ENCODE data around the gene HOXA4. TPM values are rescaled to one million over a fixed set of nuclear protein-coding genes. Genes with fewer than 3 reads are reported as not detected.

The HOXA4 gene
- total RNA-seq, 4 donors from 2014 or later: 0.14 to 7.7 (median 0.26) TPM; not detected in 1

GRCh38 chr7:27096768-27097514 lies 33.6 kb downstream of the HOXA4 start:
- peaks cover 8 to 13% of the 10 kb centered on the region in 2 donors for H3K4me1 ChIP-seq
- DNase-seq: peak; percentile 52 to 68

GRCh38 chr7:27095897-27096767 lies 34.4 kb downstream of the HOXA4 start, which contains the start of gene HOXA1:
Gene HOXA1 (minus strand): TSS chr7:27096000. CDS start chr7:27095912, 88 bp downstream.
- Histone ChIP-seq H3K36me3 (no peaks in the 10 kb centered on the region), H3K9me3 (no peaks in the 10 kb centered on the region), H3K27me3 (no peaks in the 10 kb centered on the region), H3K4me1 (peaks cover 8 to 13% of the 10 kb centered on the region in 2 donors), H3K27ac (peak within 1 kb of the TSS; percentile 59 to 74), H3K4me3 (peak within 1 kb of the TSS; percentile 64 to 72)
- TF ChIP-seq CTCF (IDR thresholded peaks at IDR 0.05) (no peak), POLR2A (IDR thresholded peaks at IDR 0.05) (peak in 1 of 2 donors; percentile 50)
- intact Hi-C loops (cut with DNase I; ENCODE audit: low total_unique reads): loop anchor here (10.0 kb wide), 1 partner anchor 49 kb away; the partner anchor contains the start of genes HOXA5 and HOXA6
- DNase-seq: peak; percentile 76

More at GRCh38 chr7:27096768-27097514, 33.6 kb downstream of the HOXA4 start:
- Histone ChIP-seq H3K27me3 (no peaks in the 10 kb centered on the region), H3K4me3 (peak overlapping the region; percentile 64 to 72), H3K36me3 (no peaks in the 10 kb centered on the region), H3K27ac (peak overlapping the region; percentile 59 to 74), H3K9me3 (no peaks in the 10 kb centered on the region)
- TF ChIP-seq CTCF (IDR thresholded peaks at IDR 0.05) (peak in 1 of 4 experiments; percentile 12), POLR2A (IDR thresholded peaks at IDR 0.05) (no peak)
- intact Hi-C loops (cut with DNase I; ENCODE audit: low total_unique reads): loop anchor here (10.0 kb wide), 1 partner anchor 48 kb away; the partner anchor contains the start of genes HOXA5 and HOXA6

- Histone ChIP-seq H3K36me3 (no peaks in the 10 kb centered on the region), H3K27ac (no peak overlapping the region), H3K9me3 (no peaks in the 10 kb centered on the region), H3K4me1 (peaks cover 8 to 13% of the 10 kb centered on the region in 2 donors), H3K27me3 (no peaks in the 10 kb centered on the region), H3K4me3 (peak overlapping the region; percentile 64 to 72)
- intact Hi-C loops (cut with DNase I; ENCODE audit: low total_unique reads): loop anchor here (10.0 kb wide), 1 partner anchor 50 kb away; the partner anchor contains the start of genes HOXA5 and HOXA6
- TF ChIP-seq POLR2A (IDR thresholded peaks at IDR 0.05) (no peak), CTCF (IDR thresholded peaks at IDR 0.05) (no peak)
- no peak for DNase-seq
These were observed 35.3 kb downstream of the HOXA4 start for GRCh38 chr7:27095050-27095896.

- no peaks in the 10 kb centered on the region for H3K9me3 ChIP-seq
- no peak overlapping the region for H3K4me3 ChIP-seq
- H3K27ac ChIP-seq: no peak overlapping the region
- intact Hi-C loops (cut with DNase I; ENCODE audit: low total_unique reads): loop anchor here (10.0 kb wide), 1 partner anchor 50 kb away; the partner anchor contains the start of genes HOXA5 and HOXA6
- H3K4me1 ChIP-seq: peaks cover 8 to 13% of the 10 kb centered on the region in 2 donors
- H3K36me3 ChIP-seq: no peaks in the 10 kb centered on the region
- peaks cover 0 to 4% of the 10 kb centered on the region in 2 donors for H3K27me3 ChIP-seq
- DNase-seq: no peak
- no peak for TF ChIP-seq CTCF (IDR thresholded peaks at IDR 0.05)
- TF ChIP-seq POLR2A (IDR thresholded peaks at IDR 0.05): no peak
These were observed 36.1 kb downstream of the HOXA4 start for GRCh38 chr7:27094304-27095049.
